GM12865 (cell line): ENCODE results near the gene SLC6A6.
"Not testable (repeated sequence)": the region's sequence is repeated elsewhere in the genome, so short reads cannot be mapped to it uniquely, and the experiment has no call there.

Experiments used
- DNase-seq: peaks from one replicate; pipeline ENCODE4 v3.0.0; 2010; ENCODE audit warnings: low read depth
- H3K4me3 ChIP-seq: 2 replicates; pipeline ENCODE4 v1.5.1; 2011; ENCODE audit warnings: mild to moderate bottlenecking, low read depth, low read length, control low read depth
- TF ChIP-seq, protein P1 (sequence below): IDR thresholded peaks from 2 replicates; pipeline ENCODE4 v1.5.1; 2011; ENCODE audit warnings: low read length, control low read depth, low read depth, inconsistent platforms; ENCODE audit not compliant: insufficient read depth; ENCODE audit errors: missing control alignments

The SLC6A6 gene

GRCh38 chr3:14510838-14511622, 108.6 kb downstream of the SLC6A6 start:
- TF ChIP-seq, protein P1, sequence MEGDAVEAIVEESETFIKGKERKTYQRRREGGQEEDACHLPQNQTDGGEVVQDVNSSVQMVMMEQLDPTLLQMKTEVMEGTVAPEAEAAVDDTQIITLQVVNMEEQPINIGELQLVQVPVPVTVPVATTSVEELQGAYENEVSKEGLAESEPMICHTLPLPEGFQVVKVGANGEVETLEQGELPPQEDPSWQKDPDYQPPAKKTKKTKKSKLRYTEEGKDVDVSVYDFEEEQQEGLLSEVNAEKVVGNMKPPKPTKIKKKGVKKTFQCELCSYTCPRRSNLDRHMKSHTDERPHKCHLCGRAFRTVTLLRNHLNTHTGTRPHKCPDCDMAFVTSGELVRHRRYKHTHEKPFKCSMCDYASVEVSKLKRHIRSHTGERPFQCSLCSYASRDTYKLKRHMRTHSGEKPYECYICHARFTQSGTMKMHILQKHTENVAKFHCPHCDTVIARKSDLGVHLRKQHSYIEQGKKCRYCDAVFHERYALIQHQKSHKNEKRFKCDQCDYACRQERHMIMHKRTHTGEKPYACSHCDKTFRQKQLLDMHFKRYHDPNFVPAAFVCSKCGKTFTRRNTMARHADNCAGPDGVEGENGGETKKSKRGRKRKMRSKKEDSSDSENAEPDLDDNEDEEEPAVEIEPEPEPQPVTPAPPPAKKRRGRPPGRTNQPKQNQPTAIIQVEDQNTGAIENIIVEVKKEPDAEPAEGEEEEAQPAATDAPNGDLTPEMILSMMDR, result no peak
- no peak for DNase-seq
- H3K4me3 ChIP-seq, result no peak overlapping the region

GRCh38 chr3:14511623-14512280, 109.3 kb downstream of the SLC6A6 start:
- no peak for DNase-seq
- TF ChIP-seq, protein P1, result no peak
- H3K4me3 ChIP-seq, result no peak overlapping the region

DNA sequence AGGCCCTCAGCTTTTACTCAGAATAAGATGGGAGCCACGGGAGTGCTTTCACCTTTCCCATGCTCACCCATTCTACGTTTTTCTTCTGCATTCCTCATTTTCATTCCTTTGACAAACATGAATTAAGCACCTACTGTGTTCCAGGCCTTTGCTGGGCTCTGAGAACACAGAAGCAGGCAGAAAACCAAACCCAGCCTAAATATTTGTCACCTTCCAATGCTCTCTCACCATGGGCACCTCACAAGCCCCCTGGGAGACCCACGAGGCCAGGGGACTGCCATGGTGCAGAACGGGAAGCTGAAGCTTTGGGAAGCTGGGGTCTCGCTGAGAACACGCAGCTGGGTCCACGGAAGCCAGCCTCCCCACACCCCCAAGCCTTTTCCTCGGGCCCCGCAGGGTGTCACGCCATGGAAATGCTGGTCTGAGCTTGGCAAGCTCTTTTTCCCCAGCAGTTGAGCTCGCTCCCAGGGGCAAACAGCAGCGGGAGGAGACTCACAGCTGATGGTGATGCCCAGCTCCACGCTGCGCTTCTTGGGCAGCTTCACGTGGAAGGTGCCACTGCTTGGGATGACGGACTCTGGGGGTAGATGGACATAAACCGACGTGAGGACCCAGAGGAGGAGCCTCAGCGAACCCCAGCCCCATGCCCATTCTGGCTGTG, 110.0 kb downstream of the SLC6A6 start:
- TF ChIP-seq, protein P1, result no peak
- no peak overlapping the region for H3K4me3 ChIP-seq

GRCh38 chr3:14512942-14513327, 110.5 kb downstream of the SLC6A6 start:
- TF ChIP-seq, protein P1, result no peak
- H3K4me3 ChIP-seq, result no peak overlapping the region

More for the DNA sequence above, 110.0 kb downstream of the SLC6A6 start:
- DNase-seq, result no peak

DNA sequence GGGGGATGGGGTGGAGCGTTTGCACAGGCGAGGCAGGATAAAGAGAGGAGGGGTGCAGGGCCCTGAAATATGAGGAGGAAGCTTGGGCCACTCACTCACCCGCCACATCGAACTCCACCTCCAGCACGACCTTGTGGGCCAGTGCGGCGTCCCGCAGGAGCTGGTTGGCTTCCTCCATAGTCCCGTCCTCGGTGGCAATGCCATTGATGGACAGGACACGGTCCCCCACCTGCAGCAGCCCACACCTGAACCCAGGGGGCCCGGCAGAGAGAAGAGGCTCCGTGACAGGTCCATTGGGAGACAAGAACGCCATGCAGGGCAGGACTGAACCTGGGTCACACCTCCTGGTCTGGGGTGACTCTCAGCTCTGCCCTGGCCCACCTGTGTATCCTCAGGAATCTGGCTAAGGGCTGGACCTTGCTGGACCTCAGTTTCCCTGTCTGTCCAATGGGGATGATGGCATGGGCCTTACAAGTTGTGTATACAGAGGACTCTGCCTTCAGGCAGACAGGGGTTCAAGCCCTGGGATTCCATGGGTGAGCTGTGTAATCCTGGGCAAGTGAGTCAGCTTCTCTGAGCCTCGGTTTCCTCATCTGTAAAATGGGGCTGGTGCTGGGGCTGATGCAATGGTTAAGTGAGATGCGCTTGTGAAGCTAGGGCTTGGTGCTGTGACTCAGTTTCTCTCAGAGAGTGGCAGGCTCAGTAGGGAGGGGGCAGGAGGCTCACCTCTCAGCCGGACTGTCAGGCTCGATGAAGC, 111.3 kb downstream of the SLC6A6 start:
- H3K4me3 ChIP-seq, result no peak overlapping the region
- TF ChIP-seq, protein P1, result no peak

More at GRCh38 chr3:14512942-14513327, 110.5 kb downstream of the SLC6A6 start:
- no peak for DNase-seq

DNA sequence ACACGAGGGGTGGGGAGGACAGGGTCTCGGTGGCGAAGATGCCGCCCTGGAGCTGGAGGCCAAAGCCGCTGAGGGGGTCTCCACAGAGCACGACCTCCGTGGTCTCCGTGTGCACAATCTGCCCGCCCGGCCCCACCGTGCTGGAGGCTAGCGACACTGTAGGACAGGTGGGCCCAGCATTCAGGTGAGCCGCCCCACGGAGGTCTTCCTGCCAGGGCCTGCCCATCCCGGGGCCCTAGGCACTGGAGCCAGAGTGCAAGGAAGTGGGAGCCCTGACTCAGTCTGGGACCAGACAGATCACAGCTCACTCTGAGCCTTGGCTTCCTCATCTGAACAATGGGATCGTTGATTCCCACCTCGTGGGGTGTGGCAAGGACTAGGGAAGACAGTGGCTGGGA, 111.9 kb downstream of the SLC6A6 start:
- no peak overlapping the region for H3K4me3 ChIP-seq
- no peak for DNase-seq

More for the DNA sequence above, 111.3 kb downstream of the SLC6A6 start:
- DNase-seq, result no peak

GRCh38 chr3:14515526-14515925, 113.1 kb downstream of the SLC6A6 start:
- not testable (repeated sequence) for H3K4me3 ChIP-seq, DNase-seq

More for the DNA sequence above, 111.9 kb downstream of the SLC6A6 start:
- TF ChIP-seq, protein P1, result no peak
